ENCODE measurements around the gene CPD.
A peak's percentile ranks its signal among the peaks of the same experiment; 100 is the strongest.

The CPD gene

DNA sequence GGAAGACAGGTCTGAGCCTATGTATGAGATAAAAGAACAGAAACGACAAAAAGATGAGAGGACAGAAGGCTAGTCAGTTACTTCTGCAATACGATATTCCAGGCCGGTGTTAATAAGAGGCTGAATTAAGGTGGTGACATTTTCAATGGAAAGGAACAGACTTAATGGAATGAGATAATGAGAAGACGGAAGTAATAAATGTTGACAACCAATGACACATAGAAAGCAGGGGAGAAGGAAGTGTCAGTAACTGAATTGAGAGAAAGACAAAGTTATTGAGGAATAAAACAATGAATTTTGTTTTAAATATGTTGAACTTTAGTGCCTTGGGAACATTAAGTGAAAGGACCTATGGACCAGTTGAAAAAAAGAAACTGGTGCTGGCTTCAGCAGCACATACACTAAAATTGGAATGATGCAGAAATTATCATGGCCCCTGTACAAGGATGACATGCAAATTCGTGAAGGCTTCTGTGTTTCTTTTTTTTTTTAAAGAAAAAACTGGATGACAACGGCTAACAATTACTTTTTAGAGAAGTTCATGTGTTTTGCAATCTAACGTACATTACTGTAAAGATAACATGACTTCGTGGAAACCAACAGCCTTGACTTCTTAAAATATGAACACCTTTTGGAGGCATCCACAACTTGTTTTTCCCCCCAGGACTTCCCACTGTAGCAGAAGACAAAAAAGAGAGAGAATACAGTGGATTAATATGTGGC lies 18.5 kb upstream of the CPD start:
- peaks cover 4% of the 10 kb centered on the region; the same call in 1 of the 2 replicates for H3F3A ChIP-seq (ENCODE audit: insufficient read depth)
- H3K79me2 ChIP-seq (ENCODE audit: insufficient read depth, low read length), result no peaks in the 10 kb centered on the region
- no peaks in the 10 kb centered on the region for H3K27me3 ChIP-seq (ENCODE audit: low read length)
- H3K9me3 ChIP-seq (ENCODE audit: insufficient read depth, low read length), result 0 out of 2 replicates have a peak, but pooled peaks cover 12% of the 10 kb centered on the region
- no peak overlapping the region for H3K9ac ChIP-seq (ENCODE audit: low read length)
- no peak for TF ChIP-seq EZH2phosphoT487 (conservative IDR thresholded peaks at IDR 0.05; ENCODE audit: low read length)
- TF ChIP-seq, protein P1, sequence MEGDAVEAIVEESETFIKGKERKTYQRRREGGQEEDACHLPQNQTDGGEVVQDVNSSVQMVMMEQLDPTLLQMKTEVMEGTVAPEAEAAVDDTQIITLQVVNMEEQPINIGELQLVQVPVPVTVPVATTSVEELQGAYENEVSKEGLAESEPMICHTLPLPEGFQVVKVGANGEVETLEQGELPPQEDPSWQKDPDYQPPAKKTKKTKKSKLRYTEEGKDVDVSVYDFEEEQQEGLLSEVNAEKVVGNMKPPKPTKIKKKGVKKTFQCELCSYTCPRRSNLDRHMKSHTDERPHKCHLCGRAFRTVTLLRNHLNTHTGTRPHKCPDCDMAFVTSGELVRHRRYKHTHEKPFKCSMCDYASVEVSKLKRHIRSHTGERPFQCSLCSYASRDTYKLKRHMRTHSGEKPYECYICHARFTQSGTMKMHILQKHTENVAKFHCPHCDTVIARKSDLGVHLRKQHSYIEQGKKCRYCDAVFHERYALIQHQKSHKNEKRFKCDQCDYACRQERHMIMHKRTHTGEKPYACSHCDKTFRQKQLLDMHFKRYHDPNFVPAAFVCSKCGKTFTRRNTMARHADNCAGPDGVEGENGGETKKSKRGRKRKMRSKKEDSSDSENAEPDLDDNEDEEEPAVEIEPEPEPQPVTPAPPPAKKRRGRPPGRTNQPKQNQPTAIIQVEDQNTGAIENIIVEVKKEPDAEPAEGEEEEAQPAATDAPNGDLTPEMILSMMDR (IDR thresholded peaks at IDR 0.05; ENCODE audit: insufficient read depth, low read length, poor library complexity, severe bottlenecking), result no peak
- H3K4me3 ChIP-seq (ENCODE audit: insufficient read depth, low read length, poor library complexity, severe bottlenecking), result no peak overlapping the region
- no peaks in the 10 kb centered on the region for H3K9me2 ChIP-seq (replicated peaks; ENCODE audit: insufficient read depth, low read length)
- H3K27ac ChIP-seq (ENCODE audit: low read depth, low read length), result no peak overlapping the region
- H3K4me2 ChIP-seq (ENCODE audit: low read depth, low read length, poor library complexity, severe bottlenecking), result no peak overlapping the region
- H2AFZ ChIP-seq (ENCODE audit: low read depth, low read length, severe bottlenecking), result no peak overlapping the region
- 0 out of 2 replicates have a peak, but pooled peaks cover 3% of the 10 kb centered on the region for H3K36me3 ChIP-seq (ENCODE audit: low read length)
- no peaks in the 10 kb centered on the region for H4K20me1 ChIP-seq (ENCODE audit: low read depth, low read length)

DNA sequence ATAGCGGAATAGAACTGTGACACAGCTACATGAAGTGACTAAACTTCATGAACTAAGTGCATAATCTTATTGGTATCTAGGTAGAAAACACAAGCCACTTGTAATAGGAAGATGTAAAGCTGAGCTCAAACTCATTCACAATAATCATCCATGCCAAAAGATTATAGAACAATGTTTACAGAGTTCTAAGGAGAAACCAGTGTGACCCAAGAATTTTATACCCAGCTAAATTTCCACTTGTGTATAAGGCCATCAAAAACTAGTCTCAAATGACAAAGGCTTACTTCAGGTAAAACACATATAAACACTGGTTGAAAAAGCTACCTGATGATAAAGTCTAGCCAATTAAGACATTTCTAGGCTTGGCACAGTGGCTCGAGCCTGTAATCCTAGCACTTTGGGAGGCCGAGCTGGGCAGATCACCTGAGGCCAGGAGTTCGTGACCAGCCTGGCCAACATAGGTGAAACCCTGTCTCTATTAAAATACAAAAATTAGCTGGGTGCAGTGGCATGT lies 16.9 kb upstream of the CPD start:
- Histone ChIP-seq H3K4me3 (ENCODE audit: insufficient read depth, low read length, poor library complexity, severe bottlenecking) (no peak overlapping the region), H4K20me1 (ENCODE audit: low read depth, low read length) (no peaks in the 10 kb centered on the region), H3K36me3 (ENCODE audit: low read length) (0 out of 2 replicates have a peak, but pooled peaks cover 3% of the 10 kb centered on the region), H3K9me2 (replicated peaks; ENCODE audit: insufficient read depth, low read length) (no peaks in the 10 kb centered on the region), H3K4me2 (ENCODE audit: low read depth, low read length, poor library complexity, severe bottlenecking) (no peak overlapping the region), H3K27ac (ENCODE audit: low read depth, low read length) (no peak overlapping the region), H3K27me3 (ENCODE audit: low read length) (no peaks in the 10 kb centered on the region), H3K9me3 (ENCODE audit: insufficient read depth, low read length) (0 out of 2 replicates have a peak, but pooled peaks cover 12% of the 10 kb centered on the region), H3F3A (ENCODE audit: insufficient read depth) (peaks cover 4% of the 10 kb centered on the region; the same call in 1 of the 2 replicates), H3K9ac (ENCODE audit: low read length) (no peak overlapping the region), H3K79me2 (ENCODE audit: insufficient read depth, low read length) (no peaks in the 10 kb centered on the region), H2AFZ (ENCODE audit: low read depth, low read length, severe bottlenecking) (no peak overlapping the region)
- TF ChIP-seq, protein P1 (IDR thresholded peaks at IDR 0.05; ENCODE audit: insufficient read depth, low read length, poor library complexity, severe bottlenecking), result no peak
- no peak for TF ChIP-seq EZH2phosphoT487 (conservative IDR thresholded peaks at IDR 0.05; ENCODE audit: low read length)

DNA sequence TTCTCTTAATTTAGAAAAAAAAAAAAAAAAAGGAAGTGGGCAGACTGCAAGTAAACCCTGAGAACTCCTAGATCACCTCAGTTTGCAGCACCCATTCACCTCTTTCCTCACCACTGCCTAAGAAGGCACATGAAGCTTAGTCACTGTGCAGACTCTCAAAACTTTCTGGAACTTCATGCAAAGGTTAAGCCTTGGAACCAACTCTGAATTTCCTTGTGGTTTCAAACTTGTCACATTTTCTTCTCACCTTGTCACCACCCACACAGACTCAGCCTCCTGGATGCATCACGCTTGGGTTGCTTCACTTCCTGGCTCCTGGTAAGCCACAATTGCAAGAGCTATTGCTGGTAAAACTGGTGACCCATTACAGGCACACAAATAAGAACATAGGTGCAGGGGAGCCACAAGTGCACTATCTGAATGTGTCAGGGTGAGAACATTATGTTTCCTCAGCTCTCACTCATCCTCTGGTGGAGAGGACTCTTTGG lies 15.0 kb upstream of the CPD start:
- peak overlapping the region; percentile 34 for H3K4me2 ChIP-seq (ENCODE audit: low read depth, low read length, poor library complexity, severe bottlenecking)
- no peaks in the 10 kb centered on the region for H4K20me1 ChIP-seq (ENCODE audit: low read depth, low read length)
- H3K27ac ChIP-seq (ENCODE audit: low read depth, low read length), result no peak overlapping the region
- H3K9me2 ChIP-seq (replicated peaks; ENCODE audit: insufficient read depth, low read length), result no peaks in the 10 kb centered on the region
- no peak overlapping the region for H3K4me3 ChIP-seq (ENCODE audit: insufficient read depth, low read length, poor library complexity, severe bottlenecking)
- no peaks in the 10 kb centered on the region for H3K79me2 ChIP-seq (ENCODE audit: insufficient read depth, low read length)
- no peak overlapping the region for H2AFZ ChIP-seq (ENCODE audit: low read depth, low read length, severe bottlenecking)
- H3K9me3 ChIP-seq (ENCODE audit: insufficient read depth, low read length), result 0 out of 2 replicates have a peak, but pooled peaks cover 12% of the 10 kb centered on the region
- TF ChIP-seq, protein P1 (IDR thresholded peaks at IDR 0.05; ENCODE audit: insufficient read depth, low read length, poor library complexity, severe bottlenecking), result no peak
- no peak for TF ChIP-seq EZH2phosphoT487 (conservative IDR thresholded peaks at IDR 0.05; ENCODE audit: low read length)
- peaks cover 4% of the 10 kb centered on the region; the same call in 1 of the 2 replicates for H3F3A ChIP-seq (ENCODE audit: insufficient read depth)
- H3K27me3 ChIP-seq (ENCODE audit: low read length), result no peaks in the 10 kb centered on the region
- 0 out of 2 replicates have a peak, but pooled peaks cover 3% of the 10 kb centered on the region for H3K36me3 ChIP-seq (ENCODE audit: low read length)
- H3K9ac ChIP-seq (ENCODE audit: low read length), result no peak overlapping the region
